Activated CD8-positive, alpha-beta memory T cell treated with anti-CD3 and anti-CD28 coated beads for 48 hours (primary cell): ENCODE measurements around the gene TRIM40.
"Not testable (repeated sequence)": the region's sequence is repeated elsewhere in the genome, so short reads cannot be mapped to it uniquely, and the experiment has no call there.

ENCODE experiments used
- DNase-seq, 3 experiments: peaks; one replicate each; pipeline ENCODE4 v3.0.0-alpha.2; 2020; ENCODE audit warnings: low read depth in 2 of 3, low spot score in 2 of 3

The TRIM40 gene

DNA sequence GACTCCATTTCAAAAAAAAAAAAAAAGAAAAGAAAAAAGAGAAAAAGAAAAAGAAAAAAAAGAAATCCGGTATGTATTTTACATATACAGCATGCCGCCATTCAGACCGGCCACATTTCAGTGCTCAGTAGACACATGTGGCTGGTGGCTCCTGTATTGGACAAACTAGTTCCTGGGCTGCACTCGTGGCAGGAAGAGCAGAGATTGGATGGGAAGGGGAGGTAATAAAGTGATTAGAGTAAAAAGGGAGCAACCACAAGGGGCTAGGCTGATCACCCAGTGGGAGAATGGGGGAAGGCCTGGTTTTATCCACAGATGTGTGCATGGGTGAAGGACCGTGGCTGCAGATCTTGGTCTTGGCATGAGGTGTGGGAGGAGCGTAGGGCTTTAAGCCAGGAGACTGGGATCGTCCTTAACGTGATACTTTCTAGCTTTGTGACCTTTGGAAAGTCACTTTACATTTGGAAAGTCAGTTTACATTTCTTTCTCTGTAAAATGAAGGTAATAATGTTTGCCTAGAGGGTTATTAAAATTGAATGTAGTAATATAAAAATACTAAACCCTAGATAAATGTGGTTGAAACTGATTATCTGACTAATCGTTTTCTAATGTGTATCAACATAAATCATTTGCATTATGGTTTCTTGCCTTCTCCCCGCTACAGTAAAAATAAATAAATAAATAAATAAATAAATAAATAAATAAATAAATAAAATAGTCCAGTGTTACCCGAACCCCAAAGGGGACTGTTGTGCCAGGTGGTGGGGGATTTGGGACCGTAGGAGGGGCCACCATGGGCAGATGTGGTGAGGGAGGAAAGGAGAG, 26.5 kb downstream of the TRIM40 start:
- DNase-seq = no peak

DNA sequence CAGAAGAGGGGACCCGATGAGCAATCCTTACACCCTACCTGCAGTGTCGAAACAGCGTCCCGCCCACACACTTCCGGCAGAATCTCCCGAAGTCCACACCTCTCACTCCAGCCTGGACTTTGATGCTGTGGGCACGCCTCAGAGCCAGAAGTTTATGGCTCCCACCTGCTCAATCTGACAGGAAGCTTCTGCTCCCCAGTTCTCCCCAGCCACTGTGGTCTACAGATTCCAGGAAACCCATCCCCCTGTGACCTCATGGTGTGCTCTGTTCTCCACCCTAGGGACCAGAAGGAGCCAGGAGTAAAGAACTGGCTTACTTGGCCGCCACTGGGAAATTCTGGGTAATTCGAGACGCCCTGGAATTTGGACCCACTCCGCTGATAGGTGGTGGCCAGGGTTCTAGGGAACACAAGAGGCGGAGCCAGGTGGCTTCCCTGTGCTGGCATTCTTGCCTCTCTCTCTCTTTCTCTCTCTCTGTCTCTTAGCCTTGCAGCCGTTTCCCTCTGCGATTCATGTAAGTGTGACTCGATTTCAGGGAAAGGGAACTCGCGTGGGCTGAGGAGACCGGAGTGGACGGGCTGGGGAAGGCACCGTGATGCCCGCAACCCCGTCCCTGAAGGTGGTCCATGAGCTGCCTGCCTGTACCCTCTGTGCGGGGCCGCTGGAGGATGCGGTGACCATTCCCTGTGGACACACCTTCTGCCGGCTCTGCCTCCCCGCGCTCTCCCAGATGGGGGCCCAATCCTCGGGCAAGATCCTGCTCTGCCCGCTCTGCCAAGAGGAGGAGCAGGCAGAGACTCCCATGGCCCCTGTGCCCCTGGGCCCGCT, 27.4 kb downstream of the TRIM40 start, which contains the start of gene TRIM15:
TRIM15 (plus strand) TSS at position 457 of the 828 bp plus-strand sequence; CDS start at position 596, 139 bp downstream.
- DNase-seq = peak; percentile 19 to 30 (median 24)

DNA sequence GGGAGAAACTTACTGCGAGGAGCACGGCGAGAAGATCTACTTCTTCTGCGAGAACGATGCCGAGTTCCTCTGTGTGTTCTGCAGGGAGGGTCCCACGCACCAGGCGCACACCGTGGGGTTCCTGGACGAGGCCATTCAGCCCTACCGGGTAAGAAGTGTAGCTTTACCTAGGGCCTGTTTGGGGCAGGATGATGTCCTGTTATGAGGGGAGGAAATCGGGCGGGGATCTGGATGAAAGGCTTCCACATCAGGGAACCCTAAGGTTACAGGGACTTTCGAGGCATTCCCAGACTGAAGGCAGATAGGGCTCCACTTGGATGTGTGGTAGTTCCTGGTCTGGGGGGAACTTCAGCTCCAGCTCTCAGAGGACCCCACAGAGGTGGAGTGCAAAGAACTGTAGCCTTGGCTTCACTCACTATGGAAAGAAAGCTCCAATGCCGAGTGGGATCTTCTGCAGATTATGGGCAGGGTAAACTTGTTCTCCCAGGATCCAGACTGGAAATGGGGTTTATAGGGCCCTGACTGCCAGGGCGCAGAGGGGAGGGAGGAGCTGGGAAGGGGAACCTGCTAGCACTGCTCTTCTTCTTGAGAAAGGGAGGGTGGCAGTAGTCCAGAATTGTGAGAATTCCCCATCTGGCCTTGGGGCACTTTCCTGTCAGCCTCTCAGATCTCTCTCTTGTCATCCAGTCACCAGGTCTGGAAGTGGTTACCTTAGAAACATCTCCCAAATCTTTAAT, 28.1 kb downstream of the TRIM40 start:
- DNase-seq = no peak

DNA sequence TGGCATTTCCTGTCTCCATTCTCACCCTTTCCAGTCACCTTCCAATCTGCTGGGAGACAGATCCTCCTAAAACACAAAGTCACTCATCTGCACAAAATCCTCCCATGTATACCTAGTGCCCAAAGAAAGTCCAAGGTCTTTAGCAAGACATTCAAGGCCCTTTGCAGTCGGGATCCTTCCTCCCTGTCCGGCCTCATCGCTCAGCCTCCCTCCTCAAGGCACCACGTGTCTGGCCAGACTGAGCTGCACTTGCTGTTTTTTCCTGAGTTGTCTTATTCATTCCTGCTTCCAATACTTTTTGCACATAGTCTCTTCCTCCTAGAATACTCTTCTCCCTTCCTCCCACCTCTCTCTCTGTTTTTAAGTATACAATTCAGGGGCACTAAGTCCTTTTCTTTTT, 28.8 kb downstream of the TRIM40 start:
- DNase-seq = no peak

DNA sequence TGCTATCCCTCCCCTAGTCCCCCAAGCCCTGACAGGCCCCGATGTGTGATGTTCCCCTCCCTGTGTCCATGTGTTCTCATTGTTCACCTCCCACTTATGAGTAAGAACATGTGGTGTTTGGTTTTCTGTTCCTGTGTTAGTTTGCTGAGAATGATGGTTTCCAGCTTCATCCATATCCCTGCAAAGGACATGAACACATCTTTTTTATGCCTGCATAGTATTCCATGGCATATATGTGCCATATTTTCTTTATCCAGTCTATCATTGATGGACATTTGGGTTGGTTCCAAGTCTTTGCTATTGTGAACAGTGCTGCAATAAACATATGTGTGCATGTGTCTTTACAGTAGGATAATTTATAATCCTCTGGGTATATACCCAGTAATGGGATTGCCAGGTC, 29.3 kb downstream of the TRIM40 start:
- not testable (repeated sequence) for DNase-seq

DNA sequence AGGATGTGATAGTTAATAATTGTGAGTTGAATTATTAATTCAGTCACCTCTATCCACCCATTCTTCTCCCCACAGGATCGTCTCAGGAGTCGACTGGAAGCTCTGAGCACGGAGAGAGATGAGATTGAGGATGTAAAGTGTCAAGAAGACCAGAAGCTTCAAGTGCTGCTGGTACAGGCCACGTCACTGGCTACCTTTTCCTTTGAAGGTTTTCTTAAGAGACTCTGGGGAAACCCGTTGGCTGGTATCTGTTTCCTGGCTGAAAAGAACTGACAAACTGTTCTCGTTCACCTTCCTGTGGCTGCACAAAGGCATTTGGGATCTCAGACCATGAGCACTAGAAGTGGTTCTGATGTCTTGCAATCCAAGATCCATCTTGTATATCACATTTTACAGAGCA, 31.2 kb downstream of the TRIM40 start:
- DNase-seq = no peak

DNA sequence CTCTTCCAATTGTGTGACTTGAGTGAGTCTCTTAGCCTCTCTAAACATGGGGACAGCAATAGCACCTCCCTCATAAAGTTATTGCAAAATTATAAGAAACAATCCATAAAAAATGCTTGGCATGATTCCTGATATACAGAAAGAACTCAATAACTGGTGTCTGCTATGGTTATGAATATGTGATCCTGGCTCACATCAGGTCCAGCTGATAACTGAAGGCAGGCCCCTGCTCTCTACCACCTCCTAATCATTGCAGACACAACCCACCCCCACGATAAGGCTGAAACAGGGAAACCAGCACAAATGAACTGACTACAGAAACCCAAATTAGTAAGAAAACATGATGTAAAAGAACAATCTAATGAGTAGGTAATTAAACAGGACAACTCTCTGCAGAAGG, 32.8 kb downstream of the TRIM40 start:
- DNase-seq = no peak

DNA sequence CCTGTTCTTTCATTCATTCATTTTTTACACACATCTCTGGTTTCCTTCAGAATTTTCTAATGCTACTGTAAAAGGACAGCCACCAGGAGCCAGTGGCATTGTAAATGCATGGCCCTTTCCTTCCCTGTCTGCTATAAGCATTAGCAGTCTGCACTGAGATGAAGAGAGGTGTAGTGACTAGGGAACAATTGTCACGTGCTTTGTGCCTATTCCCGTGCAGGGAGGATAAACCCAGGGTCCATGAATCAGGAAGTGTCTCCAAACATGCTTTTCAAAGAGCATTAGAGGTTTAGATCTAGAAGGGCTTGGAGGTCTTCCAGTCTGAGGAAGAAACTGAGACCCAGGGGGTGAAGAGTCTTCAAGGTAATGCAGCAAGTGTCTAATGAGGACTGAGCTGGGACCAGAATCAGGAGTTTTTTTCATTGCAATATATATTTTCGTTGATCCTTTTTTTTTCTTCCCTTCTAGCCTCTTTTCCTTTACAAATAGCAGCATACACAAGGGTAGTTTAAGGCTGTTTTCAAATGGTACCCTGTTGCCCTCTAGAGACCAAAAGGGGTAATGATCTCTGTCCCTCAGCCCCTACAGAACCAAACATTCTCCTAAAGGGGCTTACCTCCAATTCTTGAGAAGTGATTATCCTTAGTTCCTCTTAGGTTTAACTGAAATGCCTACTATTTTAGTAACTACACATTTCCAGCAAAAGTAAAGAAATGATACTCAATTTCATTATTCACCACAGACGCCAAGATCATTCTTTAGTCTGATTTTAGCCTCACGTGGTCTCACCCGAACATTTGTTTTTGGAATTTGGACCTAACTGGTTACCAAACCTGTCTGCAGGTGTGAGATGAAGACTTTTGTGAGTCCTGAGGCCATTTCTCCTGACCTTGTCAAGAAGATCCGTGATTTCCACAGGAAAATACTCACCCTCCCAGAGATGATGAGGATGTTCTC, 34.0 kb downstream of the TRIM40 start:
- DNase-seq = no peak

DNA sequence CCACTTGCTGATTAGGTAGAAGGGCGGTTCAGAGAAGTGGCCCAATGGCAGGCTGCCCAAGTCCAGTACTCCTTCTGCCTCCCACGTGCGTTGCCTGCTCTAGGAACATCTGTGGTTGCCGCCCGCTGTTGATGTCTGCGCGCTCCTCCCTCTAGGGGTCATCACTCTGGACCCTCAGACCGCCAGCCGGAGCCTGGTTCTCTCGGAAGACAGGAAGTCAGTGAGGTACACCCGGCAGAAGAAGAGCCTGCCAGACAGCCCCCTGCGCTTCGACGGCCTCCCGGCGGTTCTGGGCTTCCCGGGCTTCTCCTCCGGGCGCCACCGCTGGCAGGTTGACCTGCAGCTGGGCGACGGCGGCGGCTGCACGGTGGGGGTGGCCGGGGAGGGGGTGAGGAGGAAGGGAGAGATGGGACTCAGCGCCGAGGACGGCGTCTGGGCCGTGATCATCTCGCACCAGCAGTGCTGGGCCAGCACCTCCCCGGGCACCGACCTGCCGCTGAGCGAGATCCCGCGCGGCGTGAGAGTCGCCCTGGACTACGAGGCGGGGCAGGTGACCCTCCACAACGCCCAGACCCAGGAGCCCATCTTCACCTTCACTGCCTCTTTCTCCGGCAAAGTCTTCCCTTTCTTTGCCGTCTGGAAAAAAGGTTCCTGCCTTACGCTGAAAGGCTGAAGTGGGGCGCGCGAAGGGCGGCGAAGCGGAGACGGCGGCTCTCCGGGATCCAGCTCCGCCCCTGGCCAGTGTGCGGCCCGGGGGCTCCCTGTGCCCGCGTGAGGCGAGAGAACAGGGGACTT, 35.9 kb downstream of the TRIM40 start:
- no peak for DNase-seq

DNA sequence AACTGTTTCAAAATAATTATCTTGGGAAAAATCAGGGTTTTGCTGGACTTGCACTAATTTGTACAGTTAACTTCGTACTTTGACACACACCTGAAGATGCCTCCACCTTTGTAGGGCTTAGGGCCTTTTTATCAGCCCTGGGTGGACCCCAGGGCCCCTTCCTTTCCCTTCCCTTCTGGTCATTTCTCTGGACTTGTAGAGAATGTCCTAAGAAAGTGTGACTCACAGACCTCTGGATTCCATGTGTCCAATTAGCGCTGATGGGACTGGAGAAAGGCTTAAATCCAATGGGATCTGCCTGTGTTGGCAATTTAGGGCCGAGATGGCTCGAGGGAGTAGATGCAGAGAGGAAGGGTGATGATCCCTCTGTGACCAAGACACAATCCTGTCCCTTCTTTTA, 36.7 kb downstream of the TRIM40 start:
- DNase-seq = no peak

DNA sequence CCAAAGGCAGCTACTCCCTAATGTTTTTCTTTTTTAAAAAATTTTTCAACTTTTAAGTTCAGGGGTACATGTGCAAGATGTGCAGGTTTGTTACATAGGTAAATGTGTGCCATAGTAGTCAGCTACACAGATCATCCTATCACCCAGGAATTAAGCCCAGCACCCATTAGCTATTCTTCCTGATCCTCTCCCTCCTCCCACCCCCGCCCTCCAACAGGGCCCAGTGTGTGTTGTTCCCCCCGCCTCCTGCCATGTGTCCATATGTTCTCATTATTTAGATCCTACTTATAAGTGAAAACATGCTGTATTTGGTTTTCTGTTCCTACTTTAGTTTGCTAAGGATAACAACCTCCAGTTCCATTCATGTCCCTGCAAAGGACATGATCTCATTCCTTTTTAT, 39.8 kb downstream of the TRIM40 start:
- no peak for DNase-seq

DNA sequence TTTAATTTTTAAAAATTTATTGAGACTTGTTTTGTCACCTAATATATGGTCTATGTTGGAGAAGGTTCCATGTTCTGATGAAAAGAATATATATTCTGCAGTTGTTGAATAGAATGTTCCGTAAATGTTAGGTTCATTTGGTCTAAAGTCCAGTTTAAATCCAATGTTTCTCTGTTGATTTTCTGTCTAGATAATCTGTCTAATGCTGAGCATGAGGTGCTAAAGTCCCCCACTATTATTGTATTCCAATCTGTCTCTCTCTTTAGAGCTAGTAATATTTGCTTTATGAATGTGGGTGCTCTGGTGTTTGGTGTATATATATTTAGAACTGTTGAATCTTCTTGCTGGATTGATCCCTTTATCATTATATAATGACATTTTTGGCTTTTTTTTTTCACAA, 42.9 kb downstream of the TRIM40 start:
- no peak for DNase-seq

DNA sequence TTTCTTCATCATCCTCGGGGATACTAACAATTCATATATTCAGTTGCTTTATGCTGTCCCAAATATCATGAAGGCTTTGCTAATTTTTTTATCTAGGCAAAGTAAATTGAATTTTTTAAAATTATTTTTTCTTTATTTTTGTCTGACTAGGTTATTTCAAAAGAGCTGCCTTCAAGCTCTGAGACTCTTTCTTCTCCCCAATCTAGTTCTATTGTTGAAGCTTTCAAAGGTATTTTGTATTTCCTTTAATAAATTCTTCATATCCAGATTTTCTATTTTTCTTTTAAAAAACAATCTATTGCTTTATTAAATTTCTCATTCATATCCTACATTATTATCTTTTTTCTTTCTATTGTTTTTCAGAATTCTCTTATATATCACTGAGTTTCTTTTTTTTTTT, 44.2 kb downstream of the TRIM40 start:
- no peak for DNase-seq

DNA sequence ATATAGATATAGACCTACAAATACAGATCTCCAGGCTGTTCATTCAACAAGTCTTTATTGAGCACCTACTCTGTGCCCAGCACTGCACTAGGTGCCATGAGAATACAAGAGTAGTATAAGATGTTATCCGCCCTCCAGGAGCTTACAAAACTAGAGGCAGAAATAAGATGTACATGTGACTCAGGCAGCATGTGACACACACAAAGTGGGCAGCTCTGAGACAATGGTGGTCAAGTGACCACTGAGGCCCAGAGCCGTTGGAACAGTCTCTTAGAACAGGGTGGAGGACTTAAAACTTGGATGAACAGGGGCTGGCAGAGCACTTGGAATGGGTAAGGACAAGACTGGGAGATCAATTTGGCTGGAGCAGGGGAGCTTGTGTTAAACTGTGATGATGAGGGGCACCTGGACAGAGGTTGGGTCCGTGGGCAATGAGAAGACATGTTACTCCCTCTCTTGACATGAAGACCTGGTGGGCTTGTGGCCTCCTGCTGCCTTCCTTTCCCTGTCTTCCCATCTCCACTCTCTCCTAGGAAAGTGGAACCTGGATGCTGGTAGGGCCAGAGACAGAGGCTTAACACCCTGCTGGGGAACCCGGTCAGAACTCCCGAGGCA, 48.6 kb downstream of the TRIM40 start:
- DNase-seq = no peak

DNA sequence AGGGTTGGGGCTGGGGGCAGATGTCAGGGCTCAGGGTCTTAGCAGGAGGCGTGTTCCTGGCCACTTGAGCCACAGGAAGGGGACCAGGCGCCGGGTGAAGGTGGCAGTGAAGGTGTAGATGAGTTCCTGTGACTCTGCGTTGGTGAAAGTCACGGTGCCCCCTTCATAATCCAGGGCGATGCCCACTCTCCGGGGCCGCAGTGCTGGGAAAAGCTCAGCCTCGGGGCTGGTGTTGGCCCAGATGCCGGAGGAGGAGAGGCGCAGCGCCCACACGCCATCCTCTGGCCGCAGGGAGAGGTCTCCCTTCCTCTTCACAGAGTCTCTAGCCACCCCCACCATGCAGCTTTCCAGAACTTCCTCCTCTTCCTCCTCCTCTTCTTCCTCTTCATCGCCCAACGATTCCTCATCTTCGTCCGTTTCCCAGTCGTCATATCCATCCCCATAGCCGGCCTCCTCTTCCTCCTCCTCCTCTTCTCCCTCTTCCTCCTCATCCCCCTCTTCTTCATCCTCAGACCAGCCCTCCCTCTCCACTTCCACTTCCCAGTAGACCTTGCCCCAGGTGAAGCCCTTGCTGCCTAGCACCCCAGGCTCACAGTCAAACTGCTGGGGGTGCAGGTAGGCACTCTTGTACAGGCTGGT, 50.0 kb downstream of the TRIM40 start:
- no peak for DNase-seq

DNA sequence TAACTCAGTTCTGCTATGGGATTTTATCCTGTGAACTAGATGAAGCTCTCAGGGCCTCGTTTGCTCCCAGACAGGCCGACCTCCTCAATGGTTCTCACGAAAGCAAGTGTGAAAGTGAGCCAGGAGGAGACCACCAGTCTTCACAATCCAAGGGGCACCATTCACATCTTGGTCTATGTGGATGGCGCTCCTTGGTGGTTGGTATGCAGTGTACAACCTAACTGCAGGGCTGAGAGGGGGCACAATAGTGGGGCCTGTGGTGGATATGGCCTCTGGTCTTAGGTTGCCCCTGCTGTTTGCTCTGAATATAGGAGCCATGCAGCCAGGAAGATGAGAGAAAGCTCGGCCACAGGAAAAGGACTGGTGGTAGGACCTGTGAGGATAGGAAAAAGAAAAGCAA, 52.6 kb downstream of the TRIM40 start:
- DNase-seq = no peak

DNA sequence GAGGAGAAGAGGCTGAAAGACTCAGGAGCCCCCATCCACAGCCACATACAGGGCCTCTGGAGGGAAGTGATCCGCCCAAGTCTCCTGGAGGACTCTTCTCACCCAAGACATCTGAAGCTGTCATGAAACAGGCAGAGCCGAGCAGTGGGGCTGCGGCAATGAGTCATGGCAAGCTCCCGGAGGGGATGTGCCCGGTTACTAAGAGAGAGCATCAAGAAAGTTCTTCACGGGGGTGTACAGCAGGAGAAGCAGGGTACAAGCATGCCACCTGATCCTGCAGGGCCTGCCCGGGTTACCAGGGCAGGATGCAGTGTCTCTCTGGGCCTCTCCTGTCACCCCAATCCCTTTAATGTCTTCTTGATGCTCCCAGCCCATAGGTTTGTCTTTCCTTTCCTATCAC, 56.1 kb downstream of the TRIM40 start:
- DNase-seq = no peak

DNA sequence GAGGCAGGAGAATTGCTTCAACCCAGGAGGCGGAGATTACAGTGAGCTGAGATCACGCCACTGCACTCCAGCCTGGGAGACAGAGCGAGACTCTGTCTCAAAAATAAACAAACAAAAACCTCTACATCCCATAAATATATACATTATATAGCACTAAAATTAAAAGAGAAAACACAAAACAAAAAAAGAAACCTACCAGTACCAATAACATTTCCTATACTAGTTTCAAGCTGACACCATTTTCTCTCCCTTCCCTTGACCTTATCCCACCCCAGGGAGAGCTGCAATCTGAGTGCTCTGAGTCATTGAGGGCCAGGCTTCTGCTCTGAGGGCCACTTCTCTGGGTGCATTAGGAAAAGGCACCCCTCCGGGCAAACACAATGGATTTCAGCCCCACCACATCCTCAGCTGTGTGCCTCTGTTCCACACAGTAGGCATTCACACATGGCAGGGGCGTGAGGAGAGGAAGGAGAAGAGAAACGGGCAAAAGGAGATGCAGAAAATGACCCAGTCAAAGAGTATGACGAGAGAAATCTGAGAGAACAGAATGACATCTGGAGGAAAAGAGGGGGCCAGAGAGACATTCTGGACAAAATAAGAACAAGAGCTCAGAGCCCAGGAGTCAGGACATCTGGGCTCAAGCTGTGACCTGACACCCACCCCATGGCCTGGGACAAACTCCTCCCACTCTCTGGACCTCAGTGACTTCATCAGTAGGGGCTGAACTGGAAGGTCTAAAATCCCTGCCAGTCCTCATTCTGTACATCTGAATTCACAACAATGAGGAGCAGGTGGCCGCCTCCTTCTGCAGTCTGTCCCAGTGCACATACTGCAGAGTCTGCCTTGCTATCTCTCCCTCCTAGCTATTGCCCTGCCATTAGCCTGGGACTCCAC, 59.1 kb downstream of the TRIM40 start:
- no peak for DNase-seq
